C4-2B (cell line): ENCODE measurements around the gene LY86.
"Not testable (repeated sequence)": the region's sequence is repeated elsewhere in the genome, so short reads cannot be mapped to it uniquely, and the experiment has no call there.

Experiments
- H3K27ac ChIP-seq: fragments of 450-650 bp; 2 replicates; pipeline ENCODE4 v1.5.1; 2017
- CTCF ChIP-seq: fragments of 450-650 bp; conservative IDR thresholded peaks from 2 replicates; pipeline ENCODE4 v1.5.1; 2017; ENCODE audit warnings: mild to moderate bottlenecking
- ZFX ChIP-seq: fragments of 450-650 bp; IDR thresholded peaks from 2 replicates; pipeline ENCODE4 v1.6.1; 2017

LY86 gene

GRCh38 chr6:6597682-6598081 is 9.2 kb downstream of the LY86 start:
- TF ChIP-seq CTCF (no peak), ZFX (no peak)
- H3K27ac ChIP-seq: no peak overlapping the region

GRCh38 chr6:6599468-6599873 is 11.0 kb downstream of the LY86 start:
- TF ChIP-seq ZFX (no peak), CTCF (no peak)
- no peak overlapping the region for H3K27ac ChIP-seq

GRCh38 chr6:6600875-6601274 is 12.4 kb downstream of the LY86 start:
- no peak overlapping the region for H3K27ac ChIP-seq
- no peak for TF ChIP-seq ZFX
- no peak for TF ChIP-seq CTCF

- TF ChIP-seq ZFX (no peak), CTCF (no peak)
- no peak overlapping the region for H3K27ac ChIP-seq
These were observed 13.7 kb downstream of the LY86 start for GRCh38 chr6:6602262-6602661.

GRCh38 chr6:6603317-6603716 is 14.8 kb downstream of the LY86 start:
- TF ChIP-seq ZFX (no peak), CTCF (no peak)
- no peak overlapping the region for H3K27ac ChIP-seq

GRCh38 chr6:6604015-6604414 is 15.5 kb downstream of the LY86 start:
- H3K27ac ChIP-seq: no peak overlapping the region
- TF ChIP-seq ZFX: no peak
- TF ChIP-seq CTCF: no peak

- no peak overlapping the region for H3K27ac ChIP-seq
- TF ChIP-seq ZFX (no peak), CTCF (no peak)
These were observed 16.0 kb downstream of the LY86 start for GRCh38 chr6:6604566-6604965.

GRCh38 chr6:6605873-6606272 is 17.4 kb downstream of the LY86 start:
- no peak overlapping the region for H3K27ac ChIP-seq
- no peak for TF ChIP-seq CTCF

GRCh38 chr6:6606391-6607030 is 18.0 kb downstream of the LY86 start:
- not testable (repeated sequence) for H3K27ac ChIP-seq
